ENCODE measurements around the gene GNA12.

DNA sequence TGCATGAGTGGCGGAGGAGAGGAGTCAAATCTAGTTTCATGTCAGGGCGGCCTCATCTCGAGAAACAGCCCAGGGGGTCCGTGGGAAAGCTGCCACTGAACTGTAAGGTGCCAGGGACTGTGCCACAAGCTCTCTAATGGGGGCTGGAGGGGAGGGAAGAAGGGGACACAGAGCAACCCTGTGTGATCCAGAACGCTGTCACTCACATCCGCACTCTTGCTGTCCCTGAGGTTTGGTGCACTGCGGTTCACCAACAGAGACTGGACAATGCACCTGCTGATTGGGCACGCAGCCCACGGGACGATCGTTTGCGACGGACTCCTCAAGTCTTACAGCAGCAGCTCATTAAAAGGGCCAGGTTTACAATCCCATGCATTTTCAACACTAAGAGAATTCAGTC is 108.4 kb downstream of the GNA12 start:
- TF ChIP-seq, protein P1, sequence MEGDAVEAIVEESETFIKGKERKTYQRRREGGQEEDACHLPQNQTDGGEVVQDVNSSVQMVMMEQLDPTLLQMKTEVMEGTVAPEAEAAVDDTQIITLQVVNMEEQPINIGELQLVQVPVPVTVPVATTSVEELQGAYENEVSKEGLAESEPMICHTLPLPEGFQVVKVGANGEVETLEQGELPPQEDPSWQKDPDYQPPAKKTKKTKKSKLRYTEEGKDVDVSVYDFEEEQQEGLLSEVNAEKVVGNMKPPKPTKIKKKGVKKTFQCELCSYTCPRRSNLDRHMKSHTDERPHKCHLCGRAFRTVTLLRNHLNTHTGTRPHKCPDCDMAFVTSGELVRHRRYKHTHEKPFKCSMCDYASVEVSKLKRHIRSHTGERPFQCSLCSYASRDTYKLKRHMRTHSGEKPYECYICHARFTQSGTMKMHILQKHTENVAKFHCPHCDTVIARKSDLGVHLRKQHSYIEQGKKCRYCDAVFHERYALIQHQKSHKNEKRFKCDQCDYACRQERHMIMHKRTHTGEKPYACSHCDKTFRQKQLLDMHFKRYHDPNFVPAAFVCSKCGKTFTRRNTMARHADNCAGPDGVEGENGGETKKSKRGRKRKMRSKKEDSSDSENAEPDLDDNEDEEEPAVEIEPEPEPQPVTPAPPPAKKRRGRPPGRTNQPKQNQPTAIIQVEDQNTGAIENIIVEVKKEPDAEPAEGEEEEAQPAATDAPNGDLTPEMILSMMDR (IDR thresholded peaks at IDR 0.05), result no peak
- TF ChIP-seq POLR2A (IDR thresholded peaks at IDR 0.05), result no peak

Data from lower leg skin (tissue), 3 donors.